Measurements from ENCODE around the gene CCDC85B.

- TF ChIP-seq, protein P1, sequence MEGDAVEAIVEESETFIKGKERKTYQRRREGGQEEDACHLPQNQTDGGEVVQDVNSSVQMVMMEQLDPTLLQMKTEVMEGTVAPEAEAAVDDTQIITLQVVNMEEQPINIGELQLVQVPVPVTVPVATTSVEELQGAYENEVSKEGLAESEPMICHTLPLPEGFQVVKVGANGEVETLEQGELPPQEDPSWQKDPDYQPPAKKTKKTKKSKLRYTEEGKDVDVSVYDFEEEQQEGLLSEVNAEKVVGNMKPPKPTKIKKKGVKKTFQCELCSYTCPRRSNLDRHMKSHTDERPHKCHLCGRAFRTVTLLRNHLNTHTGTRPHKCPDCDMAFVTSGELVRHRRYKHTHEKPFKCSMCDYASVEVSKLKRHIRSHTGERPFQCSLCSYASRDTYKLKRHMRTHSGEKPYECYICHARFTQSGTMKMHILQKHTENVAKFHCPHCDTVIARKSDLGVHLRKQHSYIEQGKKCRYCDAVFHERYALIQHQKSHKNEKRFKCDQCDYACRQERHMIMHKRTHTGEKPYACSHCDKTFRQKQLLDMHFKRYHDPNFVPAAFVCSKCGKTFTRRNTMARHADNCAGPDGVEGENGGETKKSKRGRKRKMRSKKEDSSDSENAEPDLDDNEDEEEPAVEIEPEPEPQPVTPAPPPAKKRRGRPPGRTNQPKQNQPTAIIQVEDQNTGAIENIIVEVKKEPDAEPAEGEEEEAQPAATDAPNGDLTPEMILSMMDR (IDR thresholded peaks at IDR 0.05) = peak in 1 of 3 experiments; percentile 36
- TF ChIP-seq POLR2AphosphoS5 (IDR thresholded peaks at IDR 0.05) = peak; percentile 82 to 89
- peak; percentile 60 for TF ChIP-seq POLR2A (IDR thresholded peaks at IDR 0.05; ENCODE audit: low read depth)
These were observed 28.7 kb downstream of the CCDC85B start, which contains the start of gene DRAP1 for GRCh38 chr11:65919141-65919572.

Data from esophagus muscularis mucosa (tissue), 3 donors.